Loucy (cell line): ENCODE results near the gene LTBP1.

Source experiments
- H2AFZ ChIP-seq: fragments of 200-600 bp; sonication (generic); 2 replicates; pipeline ENCODE4 v1.6.0; 2016; ENCODE audit warnings: antibody characterized with exemption, mild to moderate bottlenecking, low read length, moderate library complexity
- H3F3A ChIP-seq: fragments of 200-600 bp; 2 replicates; pipeline ENCODE4 v1.6.0; 2016; ENCODE audit warnings: antibody characterized with exemption, low read depth, mild to moderate bottlenecking
- H3K27me3 ChIP-seq: fragments of 200-600 bp; sonication (generic); 2 replicates; pipeline ENCODE4 v1.6.1; 2014; ENCODE audit warnings: low read length, mild to moderate bottlenecking; ENCODE audit not compliant: insufficient read depth, poor library complexity, severe bottlenecking
- H3K36me3 ChIP-seq: fragments of 200-600 bp; sonication (generic); 2 replicates; pipeline ENCODE4 v1.6.1; 2016; ENCODE audit warnings: low read length; ENCODE audit not compliant: insufficient read depth
- H3K4me1 ChIP-seq: fragments of 200-600 bp; sonication (generic); 2 replicates; pipeline ENCODE4 v1.5.1; 2014; ENCODE audit warnings: low read length, mild to moderate bottlenecking; ENCODE audit not compliant: insufficient read depth, poor library complexity, severe bottlenecking
- H3K4me2 ChIP-seq: fragments of 200-600 bp; sonication (generic); 2 replicates; pipeline ENCODE4 v1.6.0; 2014; ENCODE audit warnings: antibody characterized with exemption, low read length, low read depth, mild to moderate bottlenecking; ENCODE audit not compliant: poor library complexity, severe bottlenecking
- H3K4me3 ChIP-seq: fragments of 200-600 bp; sonication (generic); 2 replicates; pipeline ENCODE4 v1.5.1; 2014; ENCODE audit warnings: low read length, mild to moderate bottlenecking, mixed read lengths; ENCODE audit not compliant: poor library complexity, severe bottlenecking
- H3K79me2 ChIP-seq: fragments of 200-600 bp; sonication (generic); 2 replicates; pipeline ENCODE4 v1.6.1; 2014; ENCODE audit warnings: low read length; ENCODE audit not compliant: insufficient read depth
- H3K9ac ChIP-seq: fragments of 200-600 bp; sonication (generic); 2 replicates; pipeline ENCODE4 v1.6.0; 2014; ENCODE audit warnings: mild to moderate bottlenecking, low read depth, low read length, moderate library complexity; ENCODE audit not compliant: poor library complexity, severe bottlenecking
- H3K9me2 ChIP-seq: fragments of 200-600 bp; sonication (generic); replicated peaks from 2 replicates; pipeline ENCODE4 v1.6.1; 2016; ENCODE audit warnings: low read depth, low read length, mixed read lengths
- H3K9me3 ChIP-seq: fragments of 200-600 bp; sonication (generic); 2 replicates; pipeline ENCODE4 v1.6.1; 2014; ENCODE audit warnings: mild to moderate bottlenecking, antibody characterized with exemption, low read length, low read depth; ENCODE audit not compliant: insufficient read depth
- H4K20me1 ChIP-seq: fragments of 200-600 bp; sonication (generic); 2 replicates; pipeline ENCODE4 v1.6.0; 2014; ENCODE audit warnings: antibody characterized with exemption, low read length, mild to moderate bottlenecking; ENCODE audit not compliant: insufficient read depth, poor library complexity, severe bottlenecking
- EZH2phosphoT487 ChIP-seq: fragments of 200-600 bp; IDR thresholded peaks from 2 replicates; pipeline ENCODE4 v1.6.1; 2018; ENCODE audit warnings: antibody characterized with exemption, mild to moderate bottlenecking, moderate library complexity, borderline replicate concordance
- TF ChIP-seq, protein P1 (sequence below): fragments of 200-600 bp; sonication (generic); conservative IDR thresholded peaks from 2 replicates; pipeline ENCODE4 v1.5.1; 2014; ENCODE audit warnings: mild to moderate bottlenecking, antibody characterized with exemption, low read length

Gene LTBP1

DNA sequence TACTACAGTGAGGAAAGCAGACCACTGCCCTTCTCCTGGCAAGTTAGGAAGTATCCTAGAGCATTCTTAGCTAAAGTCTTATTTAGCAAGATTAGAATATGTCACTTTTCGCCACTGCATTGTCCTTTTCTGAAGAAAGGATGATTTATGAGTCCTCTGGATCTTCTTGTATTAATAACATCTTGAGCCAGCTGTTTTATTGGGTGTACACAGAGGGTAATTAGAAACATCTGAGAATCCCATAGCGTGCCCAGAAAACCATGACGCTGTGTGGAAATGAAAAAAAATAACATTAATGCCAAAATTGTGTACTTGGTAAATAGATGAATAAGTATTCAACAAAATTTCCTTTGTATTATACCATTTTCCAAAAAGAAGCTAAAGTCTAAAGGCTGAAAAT is 198.7 kb downstream of the LTBP1 start:
- no peak overlapping the region for H3K4me3 ChIP-seq
- no peaks in the 10 kb centered on the region for H3K27me3 ChIP-seq
- no peaks in the 10 kb centered on the region for H3K9me3 ChIP-seq
- peaks cover 5% of the 10 kb centered on the region for H3K4me1 ChIP-seq
- H3K9ac ChIP-seq: no peak overlapping the region
- no peaks in the 10 kb centered on the region for H3K79me2 ChIP-seq
- H3F3A ChIP-seq: no peaks in the 10 kb centered on the region
- H3K9me2 ChIP-seq: no peaks in the 10 kb centered on the region
- H3K4me2 ChIP-seq: no peak overlapping the region
- H4K20me1 ChIP-seq: no peaks in the 10 kb centered on the region
- no peak for TF ChIP-seq EZH2phosphoT487
- TF ChIP-seq, protein P1, sequence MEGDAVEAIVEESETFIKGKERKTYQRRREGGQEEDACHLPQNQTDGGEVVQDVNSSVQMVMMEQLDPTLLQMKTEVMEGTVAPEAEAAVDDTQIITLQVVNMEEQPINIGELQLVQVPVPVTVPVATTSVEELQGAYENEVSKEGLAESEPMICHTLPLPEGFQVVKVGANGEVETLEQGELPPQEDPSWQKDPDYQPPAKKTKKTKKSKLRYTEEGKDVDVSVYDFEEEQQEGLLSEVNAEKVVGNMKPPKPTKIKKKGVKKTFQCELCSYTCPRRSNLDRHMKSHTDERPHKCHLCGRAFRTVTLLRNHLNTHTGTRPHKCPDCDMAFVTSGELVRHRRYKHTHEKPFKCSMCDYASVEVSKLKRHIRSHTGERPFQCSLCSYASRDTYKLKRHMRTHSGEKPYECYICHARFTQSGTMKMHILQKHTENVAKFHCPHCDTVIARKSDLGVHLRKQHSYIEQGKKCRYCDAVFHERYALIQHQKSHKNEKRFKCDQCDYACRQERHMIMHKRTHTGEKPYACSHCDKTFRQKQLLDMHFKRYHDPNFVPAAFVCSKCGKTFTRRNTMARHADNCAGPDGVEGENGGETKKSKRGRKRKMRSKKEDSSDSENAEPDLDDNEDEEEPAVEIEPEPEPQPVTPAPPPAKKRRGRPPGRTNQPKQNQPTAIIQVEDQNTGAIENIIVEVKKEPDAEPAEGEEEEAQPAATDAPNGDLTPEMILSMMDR: no peak
- H3K36me3 ChIP-seq: no peaks in the 10 kb centered on the region
- H2AFZ ChIP-seq: no peak overlapping the region

DNA sequence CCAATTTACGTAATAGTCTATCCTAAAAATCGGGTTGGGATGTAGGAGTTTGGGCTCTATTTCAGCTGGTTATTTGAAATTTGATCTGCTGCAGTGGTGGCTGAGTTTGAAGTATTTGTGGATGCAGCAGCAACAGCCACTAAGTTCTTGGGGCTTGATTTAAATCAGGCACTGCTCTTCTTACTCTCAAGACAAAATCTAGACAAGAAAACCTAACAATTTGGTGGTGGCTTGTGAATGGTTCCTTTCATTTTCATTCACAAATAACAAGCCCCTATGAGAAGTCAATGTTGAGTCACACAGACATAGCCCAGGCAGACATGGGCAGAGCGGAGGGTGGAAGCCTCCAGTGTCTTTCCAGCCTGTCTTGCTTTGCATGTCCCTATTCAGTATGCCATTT is 199.3 kb downstream of the LTBP1 start:
- Histone ChIP-seq H3K36me3 (no peaks in the 10 kb centered on the region), H3F3A (no peaks in the 10 kb centered on the region), H3K4me2 (no peak overlapping the region), H4K20me1 (no peaks in the 10 kb centered on the region), H3K4me1 (peaks cover 5% of the 10 kb centered on the region), H2AFZ (no peak overlapping the region), H3K9me2 (no peaks in the 10 kb centered on the region), H3K27me3 (no peaks in the 10 kb centered on the region), H3K9me3 (no peaks in the 10 kb centered on the region), H3K4me3 (no peak overlapping the region), H3K9ac (no peak overlapping the region), H3K79me2 (no peaks in the 10 kb centered on the region)
- TF ChIP-seq, protein P1: no peak
- TF ChIP-seq EZH2phosphoT487: no peak

DNA sequence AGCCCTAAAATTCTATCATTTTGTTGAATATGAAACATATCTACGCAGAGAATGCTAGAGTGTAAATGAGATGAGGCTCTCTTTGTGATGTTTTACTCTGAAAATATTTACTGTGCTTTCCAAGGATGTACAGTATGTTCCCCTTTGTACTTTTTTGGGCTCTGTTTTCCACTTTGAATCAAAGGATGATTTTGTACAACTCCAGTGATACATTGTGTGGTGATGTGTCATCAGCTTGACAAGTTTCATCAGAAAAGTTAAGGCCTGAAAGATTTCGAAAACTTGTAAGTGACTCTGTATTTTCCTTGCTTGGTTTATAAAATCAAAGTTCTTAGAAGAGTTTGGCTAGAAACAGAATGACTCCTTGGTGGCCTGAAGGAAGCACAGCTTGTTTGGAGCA is 206.3 kb downstream of the LTBP1 start:
- H2AFZ ChIP-seq: no peak overlapping the region
- H3K4me3 ChIP-seq: no peak overlapping the region

More for the DNA sequence above, 206.3 kb downstream of the LTBP1 start:
- Histone ChIP-seq H3K4me1 (no peaks in the 10 kb centered on the region), H4K20me1 (no peaks in the 10 kb centered on the region), H3K9me3 (no peaks in the 10 kb centered on the region), H3K9ac (no peak overlapping the region), H3K79me2 (no peaks in the 10 kb centered on the region), H3K9me2 (no peaks in the 10 kb centered on the region), H3F3A (no peaks in the 10 kb centered on the region), H3K4me2 (no peak overlapping the region), H3K36me3 (no peaks in the 10 kb centered on the region), H3K27me3 (no peaks in the 10 kb centered on the region)
- no peak for TF ChIP-seq EZH2phosphoT487
- TF ChIP-seq, protein P1: no peak
